Measurements from ENCODE around the gene TBL1X. TPM values are rescaled to one million over a fixed set of nuclear protein-coding genes. Genes with fewer than 3 reads are reported as not detected.
A peak's percentile ranks its signal among the peaks of the same experiment; 100 is the strongest.

TBL1X gene
- total and polyA plus RNA-seq, 2 donors (not counting 1 experiment from before 2014, with no cell fraction given), result 8.8 to 65.1 TPM

GRCh38 chrX:9461087-9461486 is 3.8 kb upstream of the TBL1X start:
- ChIA-PET CTCF (interaction anchor here (1.5 kb wide), 1 partner anchor 117 kb away, joined by 3 read pairs; no protein-coding TSS in a partner anchor), POLR2A (no interaction called here)
- no peak overlapping the region for H2AFZ ChIP-seq (ENCODE audit: insufficient read depth, low read depth, low read length, poor library complexity, severe bottlenecking)
- no peak for TF ChIP-seq CTCF (IDR thresholded peaks at IDR 0.05)
- TF ChIP-seq EZH2 (IDR thresholded peaks at IDR 0.05; ENCODE audit: borderline replicate concordance, insufficient read depth, low read depth, low read length, poor library complexity, severe bottlenecking), result no peak
- Mint-ChIP-seq H3K27me3 (no peaks in the 10 kb centered on the region), H3K27ac (no peak overlapping the region), H3K4me1 (peaks cover 29% of the 10 kb centered on the region), H3K4me3 (no peak overlapping the region), H3K9me3 (ENCODE audit: insufficient read depth) (no peaks in the 10 kb centered on the region)
- H3K9ac ChIP-seq (ENCODE audit: low read length), result no peak overlapping the region
- ATAC-seq (ENCODE audit: low read depth) (no peak), DNase-seq (no peak)
- peaks cover under 1% of the 10 kb centered on the region for H3K79me2 ChIP-seq (ENCODE audit: control insufficient read depth, insufficient read depth, low read length)
- no CpG with 5 or more reads among the region's 6 CpGs for WGBS (ENCODE audit: insufficient coverage)
- H3K27me3 ChIP-seq (replicated peaks in 1 of 4; ENCODE audit: control extremely low read depth in 1 of 4, control insufficient read depth in 3 of 4, insufficient read depth in 4 of 4, low read length in 3 of 4), result no peaks in the 10 kb centered on the region
- H3K27ac ChIP-seq (ENCODE audit: low read length in 2 of 2), result no peak overlapping the region
- H3K4me1 ChIP-seq (ENCODE audit: control insufficient read depth in 2 of 2, insufficient read depth in 2 of 2, low read length in 2 of 2), result peaks cover 24 to 25% of the 10 kb centered on the region in 2 donors
- no peaks in the 10 kb centered on the region for H3K36me3 ChIP-seq (replicated peaks in 1 of 2; ENCODE audit: control extremely low read depth in 1 of 2, control insufficient read depth in 1 of 2, extremely low read depth in 1 of 2, insufficient read depth in 2 of 2, low read length in 1 of 2)
- intact Hi-C loops (cut with micrococcal nuclease), result loop anchor here (5.0 to 10.0 kb wide), 3 partner anchors 196 to 654 kb away; no protein-coding TSS in a partner anchor
- H3K4me2 ChIP-seq (replicated peaks; ENCODE audit: low read depth, low read length, poor library complexity, severe bottlenecking), result no peak overlapping the region
- no peak overlapping the region for H3K4me3 ChIP-seq (ENCODE audit: control extremely low read depth in 1 of 5, extremely low read depth in 1 of 5, insufficient read depth in 1 of 5, low read depth in 2 of 5, low read length in 4 of 5)
- no peaks in the 10 kb centered on the region for H4K20me1 ChIP-seq (ENCODE audit: control insufficient read depth, insufficient read depth, low read length, poor library complexity, severe bottlenecking)
- H3K9me3 ChIP-seq (ENCODE audit: control extremely low read depth in 1 of 3, control insufficient read depth in 2 of 3, insufficient read depth in 1 of 3, low read length in 2 of 3), result no peaks in the 10 kb centered on the region

- no peaks in the 10 kb centered on the region for H3K27me3 Mint-ChIP-seq
- H3K9ac ChIP-seq (ENCODE audit: low read length), result peak overlapping the region; percentile 43
- peaks cover 14% of the 10 kb centered on the region for H3K79me2 ChIP-seq (ENCODE audit: control insufficient read depth, insufficient read depth, low read length)
- H3K27ac Mint-ChIP-seq, result peak overlapping the region; percentile 91
- peak overlapping the region; percentile 42 for H3K4me3 Mint-ChIP-seq
- ATAC-seq (ENCODE audit: low read depth), result no peak
- WGBS (ENCODE audit: insufficient coverage), result 100% methylated on average over 1 of the region's 6 CpGs
- peak overlapping the region; percentile 22 for H2AFZ ChIP-seq (ENCODE audit: insufficient read depth, low read depth, low read length, poor library complexity, severe bottlenecking)
- CTCF ChIA-PET, result interaction anchor here (0.5 to 2.1 kb wide), 10 partner anchors 12 to 646 kb away, joined by 3 to 28 read pairs (median 4); no protein-coding TSS in a partner anchor
- no peak for DNase-seq
- peak overlapping the region in 3 of 5 experiments; percentile 7 to 45 (median 21) for H3K4me3 ChIP-seq (ENCODE audit: control extremely low read depth in 1 of 5, extremely low read depth in 1 of 5, insufficient read depth in 1 of 5, low read depth in 2 of 5, low read length in 4 of 5)
- no peaks in the 10 kb centered on the region for H3K9me3 Mint-ChIP-seq (ENCODE audit: insufficient read depth)
- POLR2A ChIA-PET, result interaction anchor here (0.6 to 1.2 kb wide), 3 partner anchors 35 to 122 kb away, joined by 3 to 20 read pairs (median 5); no protein-coding TSS in a partner anchor
- H3K36me3 ChIP-seq (replicated peaks in 1 of 2; ENCODE audit: control extremely low read depth in 1 of 2, control insufficient read depth in 1 of 2, extremely low read depth in 1 of 2, insufficient read depth in 2 of 2, low read length in 1 of 2), result no peaks in the 10 kb centered on the region
- H3K27ac ChIP-seq (ENCODE audit: low read length in 2 of 2), result peak overlapping the region in 1 of 2 donors; percentile 52
- no peaks in the 10 kb centered on the region for H3K27me3 ChIP-seq (replicated peaks in 1 of 4; ENCODE audit: control extremely low read depth in 1 of 4, control insufficient read depth in 3 of 4, insufficient read depth in 4 of 4, low read length in 3 of 4)
- H4K20me1 ChIP-seq (ENCODE audit: control insufficient read depth, insufficient read depth, low read length, poor library complexity, severe bottlenecking), result no peaks in the 10 kb centered on the region
- TF ChIP-seq CTCF (IDR thresholded peaks at IDR 0.05) (no peak), EZH2 (IDR thresholded peaks at IDR 0.05; ENCODE audit: borderline replicate concordance, insufficient read depth, low read depth, low read length, poor library complexity, severe bottlenecking) (no peak)
- intact Hi-C loops (cut with micrococcal nuclease), result loop anchor here (2.0 to 10.0 kb wide), 4 partner anchors 195 to 652 kb away; no protein-coding TSS in a partner anchor
- H3K4me1 Mint-ChIP-seq, result peaks cover 34% of the 10 kb centered on the region
- H3K4me2 ChIP-seq (replicated peaks; ENCODE audit: low read depth, low read length, poor library complexity, severe bottlenecking), result peak overlapping the region; percentile 85
- peaks cover 33 to 35% of the 10 kb centered on the region in 2 donors for H3K4me1 ChIP-seq (ENCODE audit: control insufficient read depth in 2 of 2, insufficient read depth in 2 of 2, low read length in 2 of 2)
- no peaks in the 10 kb centered on the region for H3K9me3 ChIP-seq (ENCODE audit: control extremely low read depth in 1 of 3, control insufficient read depth in 2 of 3, insufficient read depth in 1 of 3, low read length in 2 of 3)
These were observed 2.4 kb upstream of the TBL1X start for GRCh38 chrX:9462456-9462855.

All from B cell (primary cell).